ENCODE measurements around the gene PSMB7.

Gene PSMB7

GRCh38 chr9:124415102-124415851 is at the start of gene PSMB7 (continued):
- no peak for TF ChIP-seq ZIC2 (tag by site-specific recombination; IDR thresholded peaks at IDR 0.05)
- TF ChIP-seq REST (tag by site-specific recombination; IDR thresholded peaks at IDR 0.05): peak; percentile 86
- TF ChIP-seq ZNF580 (tag by site-specific recombination; IDR thresholded peaks at IDR 0.05): peak; percentile 55; the same call in 1 of the 2 replicates
- peak; percentile 31; the same call in 1 of the 2 replicates for TF ChIP-seq ZNF335 (tag by site-specific recombination; conservative IDR thresholded peaks at IDR 0.05)
- TF ChIP-seq ZNF426 (tag by site-specific recombination; IDR thresholded peaks at IDR 0.05): no peak
- TF ChIP-seq ZNF558 (tag by site-specific recombination; IDR thresholded peaks at IDR 0.05): peak; percentile 78; the same call in 1 of the 2 replicates
- TF ChIP-seq ZBTB8A (tag by site-specific recombination; IDR thresholded peaks at IDR 0.05): peak; percentile 45
- no peak for TF ChIP-seq ZNF785 (tag by site-specific recombination; IDR thresholded peaks at IDR 0.05)
- no peak for TF ChIP-seq HIC1 (tag by site-specific recombination; IDR thresholded peaks at IDR 0.05)
- TF ChIP-seq OSR2 (tag by site-specific recombination; IDR thresholded peaks at IDR 0.05): no peak
- no peak for TF ChIP-seq ZNF416 (tag by site-specific recombination; IDR thresholded peaks at IDR 0.05)
- no peak for TF ChIP-seq OVOL3 (tag by site-specific recombination; IDR thresholded peaks at IDR 0.05)
- no peak for TF ChIP-seq ZNF211 (tag by site-specific recombination; IDR thresholded peaks at IDR 0.05; ENCODE audit: low read depth)
- no peak for TF ChIP-seq ZNF510 (tag by site-specific recombination; IDR thresholded peaks at IDR 0.05; ENCODE audit: insufficient replicate concordance)
- TF ChIP-seq PATZ1 (tag by site-specific recombination; IDR thresholded peaks at IDR 0.05): peak; percentile 61
- TF ChIP-seq ZNF26 (tag by site-specific recombination; IDR thresholded peaks at IDR 0.05): no peak
- TF ChIP-seq ZNF621 (tag by site-specific recombination; IDR thresholded peaks at IDR 0.05): no peak
- TF ChIP-seq ZSCAN23 (tag by site-specific recombination; IDR thresholded peaks at IDR 0.05): peak; percentile 48; the same call in 1 of the 2 replicates
- TF ChIP-seq ZNF148 (tag by site-specific recombination; IDR thresholded peaks at IDR 0.05; ENCODE audit: borderline replicate concordance): no peak
- no peak for TF ChIP-seq ZNF16 (tag by site-specific recombination; IDR thresholded peaks at IDR 0.05; ENCODE audit: low read depth)
- TF ChIP-seq ZNF837 (tag by site-specific recombination; IDR thresholded peaks at IDR 0.05): no peak
- no peak for TF ChIP-seq ZNF791 (tag by site-specific recombination; IDR thresholded peaks at IDR 0.05)
- TF ChIP-seq ZNF239 (tag by site-specific recombination; IDR thresholded peaks at IDR 0.05): no peak
- TF ChIP-seq ZFP69B (tag by site-specific recombination; IDR thresholded peaks at IDR 0.05): no peak
- TF ChIP-seq ZNF19 (tag by site-specific recombination; IDR thresholded peaks at IDR 0.05; ENCODE audit: low read depth): no peak
- no peak for TF ChIP-seq ZNF513 (tag by site-specific recombination; IDR thresholded peaks at IDR 0.05)

All from HEK293 (cell line).